ENCODE data around the gene ACVR1B.
A peak's percentile ranks its signal among the peaks of the same experiment; 100 is the strongest.

ACVR1B gene

GRCh38 chr12:52023976-52024688 is 72.6 kb downstream of the ACVR1B start:
- no peak for DNase-seq

DNA sequence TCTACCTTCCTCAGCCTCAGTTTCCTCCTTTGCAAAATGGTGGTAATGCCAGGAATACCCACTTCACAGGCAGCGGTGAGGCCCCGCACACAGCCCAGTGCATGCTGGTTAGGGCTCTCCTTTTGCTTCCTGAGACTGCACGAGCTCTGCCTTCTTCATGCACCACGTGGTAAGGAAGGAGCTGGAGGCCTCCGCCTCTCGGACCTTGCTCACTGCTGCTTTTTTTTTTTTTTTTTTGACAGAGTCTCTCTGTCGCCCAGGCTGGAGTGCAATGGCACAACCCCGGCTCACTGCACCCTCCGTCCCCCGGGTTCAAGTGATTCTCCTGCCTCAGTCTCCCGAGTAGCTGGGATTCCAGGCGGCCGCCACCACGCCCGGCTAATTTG is 73.3 kb downstream of the ACVR1B start:
- peak; percentile 71 to 75 (median 72) for DNase-seq

DNA sequence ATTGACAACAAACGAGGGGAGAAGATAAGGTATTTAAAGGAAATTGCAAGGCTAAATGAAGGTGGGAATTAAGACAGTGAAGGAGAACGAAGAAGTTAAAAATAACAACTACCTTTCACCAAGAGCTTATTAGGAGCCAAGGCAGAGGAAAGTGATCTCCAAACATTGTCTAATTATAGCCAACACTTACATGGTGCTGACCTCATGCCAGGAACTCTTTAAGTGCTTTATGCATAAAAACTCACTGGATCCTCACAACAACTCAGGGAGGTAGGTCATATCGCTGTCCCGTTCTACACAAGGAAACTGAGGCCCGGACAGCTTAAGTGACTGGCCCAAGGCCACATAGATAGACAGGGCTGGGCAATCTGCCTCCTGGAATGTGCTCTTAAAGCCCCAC is 74.8 kb downstream of the ACVR1B start:
- no peak for DNase-seq

- DNase-seq, result no peak
These were observed 75.8 kb downstream of the ACVR1B start for GRCh38 chr12:52027085-52027843.

DNA sequence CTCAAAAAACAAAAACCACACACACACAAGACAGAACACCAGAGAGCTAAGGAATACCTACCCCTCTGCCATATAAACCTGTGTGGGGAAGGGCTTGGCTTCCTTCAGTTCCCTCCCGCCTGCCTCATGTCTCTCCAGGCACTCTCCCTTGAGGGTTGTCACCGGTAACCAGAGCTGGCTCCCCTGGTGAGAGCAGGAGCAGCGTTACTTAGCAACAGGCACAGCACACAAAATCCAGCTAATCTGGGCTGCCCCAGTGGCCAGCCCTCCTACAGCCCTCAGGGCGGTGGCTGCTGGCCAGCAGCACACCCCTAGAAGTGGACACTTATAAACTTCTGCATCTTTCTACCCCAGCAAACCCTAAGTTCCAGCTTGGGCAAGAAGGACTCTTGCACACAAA is 78.2 kb downstream of the ACVR1B start:
- DNase-seq, result no peak

- DNase-seq, result no peak
These were observed 80.9 kb downstream of the ACVR1B start for GRCh38 chr12:52032446-52032803.

GRCh38 chr12:52032804-52033445 is 81.4 kb downstream of the ACVR1B start:
- peak; percentile 96 to 97 (median 97) for DNase-seq

GRCh38 chr12:52033446-52034140 is 82.1 kb downstream of the ACVR1B start:
- no peak for DNase-seq

DNA sequence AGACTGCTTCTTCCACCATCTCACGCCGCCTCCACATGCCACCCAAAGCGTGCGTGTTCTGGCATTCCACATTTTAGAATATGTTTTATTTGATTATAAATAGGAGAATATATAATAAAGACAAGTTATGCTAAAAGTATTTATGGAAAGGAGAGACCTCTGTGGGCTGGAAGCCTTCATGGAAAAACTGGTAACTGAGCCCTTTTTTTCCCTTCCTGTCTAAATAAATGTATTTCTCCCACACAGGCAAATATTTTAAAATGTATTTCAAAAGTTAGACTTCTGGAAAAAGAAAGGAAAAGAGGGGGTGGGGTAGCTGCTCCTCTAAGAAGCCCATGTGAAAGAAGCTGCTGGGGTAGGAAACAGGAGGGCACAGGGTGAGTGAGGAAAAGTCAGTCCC is 83.7 kb downstream of the ACVR1B start:
- DNase-seq, result no peak

DNA sequence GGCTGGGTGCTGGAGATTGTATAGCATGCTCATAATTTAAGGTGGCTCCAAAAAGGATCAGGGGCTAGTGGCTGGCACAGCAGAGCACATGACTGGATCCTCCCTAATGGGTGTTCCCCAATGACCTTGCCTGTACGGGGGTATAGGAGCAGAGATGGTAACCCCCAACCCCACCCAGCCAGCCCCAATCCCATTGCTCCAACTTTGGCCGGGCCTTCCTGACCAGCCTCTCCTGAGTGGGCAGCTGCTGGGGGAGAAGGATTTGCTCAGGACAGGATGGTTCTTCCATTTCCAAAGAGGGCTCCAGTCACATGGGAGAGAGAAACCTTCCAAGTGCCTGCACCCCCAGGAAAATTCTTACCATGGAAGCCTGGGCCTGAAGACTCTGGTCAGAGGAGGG is 84.4 kb downstream of the ACVR1B start:
- DNase-seq, result no peak

- DNase-seq, result peak; percentile 79 to 92 (median 87)
These were observed 85.2 kb downstream of the ACVR1B start for GRCh38 chr12:52036587-52037171.

- DNase-seq, result peak in 1 of 3 donors; percentile 35
These were observed 85.9 kb downstream of the ACVR1B start for GRCh38 chr12:52037248-52037861.

GRCh38 chr12:52038447-52038846 is 86.9 kb downstream of the ACVR1B start:
- DNase-seq, result peak; percentile 50 to 65 (median 63)

DNA sequence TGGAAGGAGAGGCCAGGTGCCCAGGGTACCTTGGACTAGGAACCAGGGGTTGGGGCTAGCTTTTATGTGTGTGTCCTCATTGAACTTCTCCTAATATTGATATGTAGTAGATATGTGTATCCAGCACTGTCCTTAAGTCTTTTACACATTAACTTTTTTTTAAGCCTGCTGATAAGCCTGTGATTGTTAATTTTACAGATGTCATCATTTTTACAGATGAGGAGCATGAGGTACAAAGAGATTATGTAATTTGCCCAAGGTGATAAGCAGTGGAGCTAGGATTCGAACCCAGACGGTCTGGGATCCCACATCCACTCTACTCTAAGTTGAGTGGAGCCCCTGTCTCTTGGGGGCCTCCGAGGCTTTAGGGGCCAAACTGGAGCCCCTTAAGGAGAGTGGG is 89.5 kb downstream of the ACVR1B start:
- no peak for DNase-seq

GRCh38 chr12:52041695-52042123 is 90.2 kb downstream of the ACVR1B start:
- no peak for DNase-seq

DNA sequence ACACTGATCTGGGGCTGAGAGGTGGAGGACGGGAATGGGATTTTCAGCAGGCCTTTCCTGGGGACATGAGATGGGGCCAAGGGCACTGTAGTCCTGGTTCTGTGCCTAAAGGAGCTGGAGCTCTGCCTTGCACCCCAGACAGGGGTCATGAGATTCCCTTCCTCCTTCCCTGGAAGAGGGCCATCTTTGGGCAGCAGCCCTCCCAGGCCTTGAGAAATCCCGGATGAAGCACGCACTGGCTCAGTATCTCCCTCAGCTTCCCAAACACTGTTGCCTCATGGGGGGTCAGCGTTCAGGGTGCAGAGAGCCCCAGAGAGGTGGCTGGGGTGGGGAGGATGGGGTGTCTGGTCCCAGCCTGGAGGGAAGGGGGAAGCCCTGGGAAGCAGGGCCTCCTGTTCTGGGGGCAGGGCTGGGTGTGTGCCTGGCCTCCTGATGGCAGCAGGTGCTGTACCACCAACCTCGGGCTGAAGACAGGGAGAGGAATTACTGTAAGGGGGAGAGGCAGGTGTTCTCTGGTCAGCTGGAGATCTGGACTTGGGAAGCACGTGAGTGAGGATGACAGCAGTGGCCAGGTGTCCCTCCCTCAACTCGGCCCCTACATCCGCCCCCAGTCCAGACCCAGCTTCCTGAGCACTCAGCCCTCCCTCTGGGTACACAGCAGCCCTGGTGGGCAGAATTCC is 91.3 kb downstream of the ACVR1B start:
- DNase-seq, result no peak

DNA sequence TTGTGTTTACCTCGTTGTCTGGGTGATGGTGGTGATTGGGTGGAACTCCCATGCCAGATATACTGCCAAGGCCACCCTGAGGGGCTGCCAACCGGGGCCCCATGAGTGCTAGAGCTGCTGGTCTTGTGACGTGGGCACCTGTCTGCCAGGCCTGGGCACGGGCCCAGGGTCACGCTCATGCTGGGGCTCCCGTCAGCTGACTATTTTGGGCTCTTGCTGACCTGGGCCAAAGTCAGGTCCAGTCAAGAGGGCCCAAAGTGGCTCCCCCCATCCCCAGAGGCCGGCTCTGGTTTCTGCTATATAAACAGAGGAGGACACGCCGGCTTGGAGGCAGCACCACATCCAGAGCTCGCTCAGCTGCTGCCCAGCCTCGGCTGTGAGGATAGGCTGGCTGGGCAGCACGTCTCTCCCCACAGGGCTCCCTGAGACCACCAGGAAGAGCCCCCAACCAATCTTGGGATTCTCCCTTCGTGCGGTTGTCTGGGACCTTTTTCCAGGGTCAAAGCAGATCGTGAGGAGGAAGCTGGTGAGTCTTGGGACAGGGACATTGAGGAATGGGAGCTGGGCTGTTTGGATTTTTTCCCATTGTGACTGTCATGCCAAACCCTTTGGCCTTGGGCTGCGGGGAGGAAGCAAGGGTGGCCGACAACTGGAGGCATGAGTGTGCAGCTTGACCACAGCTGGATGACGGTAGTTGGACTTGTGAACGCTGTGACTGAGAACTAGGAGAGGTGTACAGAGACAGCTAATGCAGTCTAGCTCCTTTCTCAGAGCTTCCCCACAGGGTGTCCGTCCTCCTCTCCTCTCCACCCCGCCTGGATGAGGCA is 92.1 kb downstream of the ACVR1B start:
- no peak for DNase-seq

DNA sequence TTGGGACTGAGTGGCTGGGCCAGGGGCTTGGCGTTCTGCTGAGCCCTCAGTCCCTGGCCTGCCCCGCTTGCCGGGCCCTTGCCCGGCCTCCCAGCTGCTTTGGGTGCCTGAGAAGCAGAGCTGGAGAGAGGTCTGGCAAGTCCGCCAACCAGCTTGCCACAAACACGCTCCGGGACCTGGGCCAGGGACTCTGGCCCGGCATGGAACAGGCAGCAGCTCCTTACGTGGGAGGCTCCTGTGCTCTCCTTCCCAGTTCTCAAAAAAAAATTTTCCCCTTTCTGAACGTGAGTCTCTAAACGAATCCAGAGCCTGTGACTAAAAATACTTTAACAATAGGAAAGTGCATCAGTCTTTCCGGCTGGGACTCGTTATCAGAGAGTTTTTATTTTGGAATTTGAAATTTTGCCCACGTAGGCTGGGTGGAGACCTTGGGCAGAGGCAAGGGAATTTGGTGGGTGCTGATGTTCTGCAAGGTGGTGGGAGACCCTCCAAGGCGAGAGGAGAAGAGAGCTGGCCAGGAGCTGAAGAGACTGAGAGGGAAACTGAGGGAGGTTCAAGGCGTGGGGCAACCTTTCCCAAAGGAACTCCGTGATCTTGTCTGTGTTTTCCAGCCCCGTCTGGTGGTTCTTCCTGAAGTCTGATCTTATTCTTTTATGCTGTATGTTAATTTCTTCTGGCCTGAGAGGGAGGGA is 92.9 kb downstream of the ACVR1B start:
- DNase-seq, result no peak

GRCh38 chr12:52045794-52046199 is 94.3 kb downstream of the ACVR1B start:
- DNase-seq, result peak; percentile 89 to 94 (median 91)
